ENCODE measurements around the gene BANF2.

DNA sequence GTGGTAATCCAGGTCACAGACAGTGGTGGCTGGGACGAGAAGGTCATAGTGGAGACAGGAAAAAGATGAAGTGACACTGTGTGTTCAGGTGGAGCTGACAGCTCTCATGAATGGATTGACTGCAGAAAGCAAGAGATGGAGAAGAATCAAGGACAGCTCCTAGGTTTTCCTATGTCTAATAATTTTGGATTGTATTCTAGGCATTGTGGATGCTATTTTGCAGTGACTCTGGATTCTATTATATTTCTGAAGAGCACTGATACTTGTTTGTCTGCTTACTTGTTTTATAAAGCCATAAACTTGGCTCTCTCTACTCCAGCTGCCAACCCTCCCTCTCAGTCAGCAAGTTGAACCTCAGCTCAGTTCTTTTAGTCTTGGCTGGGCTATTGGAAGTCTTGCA is 58.7 kb downstream of the BANF2 start:
- no peak for TF ChIP-seq YY1 (IDR thresholded peaks at IDR 0.05; ENCODE audit: insufficient read depth, insufficient read length)
- TF ChIP-seq SUZ12 (IDR thresholded peaks at IDR 0.05; ENCODE audit: extremely low read depth, insufficient read depth, insufficient read length) = no peak
